Coronary artery (tissue), 2 donors: ENCODE results near the gene BID.
A peak's percentile ranks its signal among the peaks of the same experiment; 100 is the strongest.

Source experiments
- DNase-seq: peaks from one replicate; pipeline ENCODE4 v3.0.0-alpha.2; 2017; ENCODE audit warnings: low spot score
- H3K27ac ChIP-seq, 2 donors: fragments of 200-600 bp; sonication (generic); one replicate each; pipeline ENCODE4 v1.5.1; 2016 to 2019
- H3K4me3 ChIP-seq: fragments of 200-600 bp; sonication (generic); 2 replicates; pipeline ENCODE4 v1.5.1; 2016; ENCODE audit warnings: mild to moderate bottlenecking, moderate library complexity
- TF ChIP-seq, protein P1 (sequence below): fragments of 200-600 bp; sonication (generic); IDR thresholded peaks from one replicate; pipeline ENCODE4 v1.5.1; 2019; ENCODE audit warnings: antibody characterized with exemption

BID gene

DNA sequence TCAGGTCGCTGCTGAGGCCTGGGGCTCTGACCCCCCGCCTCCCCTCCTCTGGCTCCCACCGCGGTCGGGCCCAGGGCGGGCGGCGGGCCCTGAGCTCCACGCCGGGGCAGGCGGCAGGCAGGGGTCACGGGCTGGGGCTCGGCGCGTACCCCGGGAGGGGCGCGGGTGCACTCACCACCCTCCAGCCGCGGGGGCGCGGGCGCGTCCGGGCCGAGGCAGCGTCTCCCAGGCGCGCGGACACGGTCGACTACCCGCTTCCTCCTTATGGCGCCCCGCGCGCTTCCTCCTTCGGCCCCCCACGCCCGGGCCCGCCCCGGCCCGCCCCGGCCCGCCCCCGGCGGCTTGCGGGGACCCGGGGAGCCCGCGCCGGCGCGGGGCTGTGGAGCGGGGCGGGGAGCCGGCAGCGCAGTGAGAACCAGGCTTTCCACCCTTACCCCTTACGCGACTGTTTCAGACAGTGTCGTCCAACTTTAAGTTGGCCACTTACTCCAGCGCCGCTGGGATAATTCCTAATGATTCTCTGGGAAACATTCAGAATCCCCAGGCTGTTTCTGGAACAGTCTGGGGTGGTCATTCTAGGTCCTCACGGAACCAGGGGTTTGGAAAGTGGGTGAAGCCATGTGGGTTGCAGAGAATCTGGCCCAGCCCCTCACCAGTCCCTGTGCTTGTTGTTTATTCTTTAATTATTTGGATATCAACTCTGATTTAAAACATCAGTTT is at the start of gene BID:
Gene BID, minus strand, starts transcription at position 264 of the 720 bp plus-strand sequence. CDS start 24,353 bp downstream, outside the sequence.
- DNase-seq = no peak
- Histone ChIP-seq H3K27ac (peak within 1 kb of the TSS in 1 of 2 donors; percentile 32), H3K4me3 (peak within 1 kb of the TSS; percentile 74)
- TF ChIP-seq, protein P1, sequence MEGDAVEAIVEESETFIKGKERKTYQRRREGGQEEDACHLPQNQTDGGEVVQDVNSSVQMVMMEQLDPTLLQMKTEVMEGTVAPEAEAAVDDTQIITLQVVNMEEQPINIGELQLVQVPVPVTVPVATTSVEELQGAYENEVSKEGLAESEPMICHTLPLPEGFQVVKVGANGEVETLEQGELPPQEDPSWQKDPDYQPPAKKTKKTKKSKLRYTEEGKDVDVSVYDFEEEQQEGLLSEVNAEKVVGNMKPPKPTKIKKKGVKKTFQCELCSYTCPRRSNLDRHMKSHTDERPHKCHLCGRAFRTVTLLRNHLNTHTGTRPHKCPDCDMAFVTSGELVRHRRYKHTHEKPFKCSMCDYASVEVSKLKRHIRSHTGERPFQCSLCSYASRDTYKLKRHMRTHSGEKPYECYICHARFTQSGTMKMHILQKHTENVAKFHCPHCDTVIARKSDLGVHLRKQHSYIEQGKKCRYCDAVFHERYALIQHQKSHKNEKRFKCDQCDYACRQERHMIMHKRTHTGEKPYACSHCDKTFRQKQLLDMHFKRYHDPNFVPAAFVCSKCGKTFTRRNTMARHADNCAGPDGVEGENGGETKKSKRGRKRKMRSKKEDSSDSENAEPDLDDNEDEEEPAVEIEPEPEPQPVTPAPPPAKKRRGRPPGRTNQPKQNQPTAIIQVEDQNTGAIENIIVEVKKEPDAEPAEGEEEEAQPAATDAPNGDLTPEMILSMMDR = no peak

DNA sequence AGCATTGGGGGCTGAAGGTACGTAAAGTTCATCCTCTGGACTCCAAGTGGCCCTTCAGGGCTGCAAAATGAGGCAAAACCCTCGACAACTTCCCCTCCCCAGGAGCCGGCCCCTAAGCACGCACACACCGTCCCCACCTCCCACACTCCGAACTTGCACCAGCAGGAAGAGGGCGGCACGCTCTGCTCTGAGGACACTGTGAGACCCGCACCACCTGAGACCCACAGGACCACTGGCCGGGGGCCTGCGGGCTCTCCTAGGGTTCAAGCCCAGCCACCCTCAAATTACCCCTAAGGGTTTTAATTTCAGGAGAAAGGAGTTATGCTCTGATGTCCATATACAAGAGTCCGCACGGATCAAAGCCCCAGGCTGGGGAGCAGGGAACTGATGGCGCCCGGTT is 49.7 kb upstream of the BID start:
- H3K4me3 ChIP-seq = no peak overlapping the region

DNA sequence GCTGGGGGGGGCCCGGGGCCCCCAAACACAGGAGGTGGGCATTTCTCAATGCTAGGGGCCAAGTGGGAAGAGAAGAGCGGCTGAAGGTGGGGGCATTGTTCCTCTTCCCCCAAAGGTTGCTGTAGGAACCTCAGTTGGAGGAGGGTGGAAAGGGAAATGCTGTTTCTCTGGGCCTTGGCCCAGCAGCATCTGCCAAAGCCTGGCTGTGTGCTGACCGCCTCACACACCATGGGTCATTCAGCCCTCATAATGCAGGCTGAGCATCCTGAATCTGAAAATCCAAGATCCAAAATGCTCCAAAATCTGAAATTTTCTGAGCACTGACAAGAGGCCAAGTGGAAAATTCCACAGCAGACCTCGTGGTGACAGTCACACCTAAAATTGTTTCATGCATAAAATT is 49.0 kb upstream of the BID start:
- no peak for DNase-seq
- TF ChIP-seq, protein P1 = no peak
- Histone ChIP-seq H3K4me3 (no peak overlapping the region), H3K27ac (no peak overlapping the region)

More for the DNA sequence above, 49.7 kb upstream of the BID start:
- TF ChIP-seq, protein P1 = no peak
- no peak for DNase-seq
- no peak overlapping the region for H3K27ac ChIP-seq

DNA sequence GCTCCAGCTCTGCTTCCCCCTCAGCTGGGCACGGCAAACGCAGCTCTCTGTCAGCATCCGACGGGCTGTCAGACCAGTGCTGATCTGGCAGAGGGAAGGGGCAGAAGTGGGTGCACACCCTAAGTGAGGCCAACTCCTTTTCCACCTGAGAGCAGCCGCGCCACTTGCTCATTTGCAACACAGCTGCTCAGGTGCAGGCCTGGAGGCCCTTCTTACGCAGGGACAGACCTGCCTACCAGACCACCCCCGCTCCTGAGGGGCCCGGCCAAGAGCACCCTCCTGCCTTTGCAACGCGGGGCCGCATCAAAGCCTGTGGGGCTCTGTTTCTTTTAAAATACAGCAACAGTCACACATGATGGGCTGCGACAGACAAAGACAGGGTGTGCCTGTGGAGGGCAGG is 47.8 kb upstream of the BID start:
- TF ChIP-seq, protein P1 = no peak
- Histone ChIP-seq H3K27ac (no peak overlapping the region), H3K4me3 (no peak overlapping the region)
- DNase-seq = no peak

DNA sequence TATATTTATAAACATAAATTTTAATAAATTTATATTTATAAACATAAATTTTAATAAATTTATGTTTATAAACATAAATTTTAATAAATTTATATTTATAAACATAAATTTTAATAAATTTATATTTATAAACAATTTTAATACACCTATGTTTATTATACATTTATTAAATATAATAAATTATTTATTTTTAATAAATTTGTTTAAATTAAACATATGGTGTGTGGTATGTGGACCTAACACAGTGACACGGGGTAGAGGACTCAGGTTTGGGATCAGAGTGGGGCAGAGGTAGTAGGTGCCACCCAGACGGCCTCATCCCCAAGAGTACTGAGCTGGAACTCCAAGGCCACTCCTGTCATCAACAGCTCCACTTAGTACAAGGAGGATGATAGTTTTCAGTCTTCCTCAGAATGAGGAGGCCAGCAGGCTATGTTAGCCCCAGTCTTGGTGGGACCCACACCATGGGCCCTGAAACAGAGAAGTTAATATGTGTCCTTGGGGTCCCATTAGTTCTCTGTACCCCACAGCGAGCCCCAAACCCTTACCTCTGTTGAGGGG is 46.7 kb upstream of the BID start:
- TF ChIP-seq, protein P1 = no peak
- no peak for DNase-seq
- H3K4me3 ChIP-seq = no peak overlapping the region
- no peak overlapping the region for H3K27ac ChIP-seq

DNA sequence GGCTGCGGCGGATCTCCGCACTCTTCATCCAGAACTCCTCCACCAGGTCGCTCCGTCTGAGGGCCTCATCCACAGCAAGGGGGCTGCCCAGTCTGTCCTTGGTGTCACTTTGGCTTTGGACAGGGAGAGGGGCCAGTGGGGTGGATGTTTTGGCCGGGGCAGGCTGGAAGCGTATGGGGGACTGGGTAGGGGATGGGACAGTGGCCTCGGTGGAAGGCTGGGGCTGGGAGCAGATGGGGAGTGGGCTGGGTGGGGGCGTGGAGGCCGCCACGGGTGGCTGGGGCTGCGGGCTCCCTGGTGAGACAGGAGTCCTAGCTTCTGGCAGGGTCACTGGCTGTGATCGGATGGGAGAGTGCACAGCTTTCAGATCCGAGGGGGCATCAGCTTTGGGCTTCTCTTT is 44.4 kb upstream of the BID start:
- TF ChIP-seq, protein P1 = no peak
- no peak for DNase-seq
- no peak overlapping the region for H3K27ac ChIP-seq
- no peak overlapping the region for H3K4me3 ChIP-seq

DNA sequence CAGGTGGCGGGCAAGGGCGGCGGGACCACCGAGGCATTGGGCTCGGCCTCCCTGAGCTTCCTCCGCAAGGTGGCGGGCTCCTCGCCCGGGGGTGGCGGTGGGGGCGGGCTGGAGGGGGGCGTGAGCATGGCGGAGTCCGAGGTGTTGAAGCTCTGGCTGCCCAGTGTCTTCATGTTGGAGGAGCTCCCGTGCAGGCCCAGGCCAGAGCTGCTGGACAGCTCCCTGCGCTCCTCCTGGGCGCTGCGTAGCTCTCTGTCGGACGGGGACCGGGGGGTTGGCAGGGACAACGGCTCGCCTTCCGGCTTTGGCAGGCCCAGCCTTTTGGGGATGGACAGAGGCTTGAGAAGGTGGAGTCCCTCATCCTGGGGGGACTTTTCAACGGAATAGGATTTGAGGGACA is 43.9 kb upstream of the BID start:
- no peak overlapping the region for H3K27ac ChIP-seq
- H3K4me3 ChIP-seq = no peak overlapping the region
- TF ChIP-seq, protein P1 = no peak
- no peak for DNase-seq
